Mucosa of descending colon (tissue), 3 donors: ENCODE results near the gene ATP11B. TPM values are rescaled to one million over a fixed set of nuclear protein-coding genes. Genes with fewer than 3 reads are reported as not detected.

ENCODE experiments used
- ATAC-seq: fragments of 200-7000 bp; cut with Tn5 transposase; one replicate; pipeline ENCODE4 v1.9.1; 2020; ENCODE audit warnings: mild to moderate bottlenecking, moderate library complexity
- DNase-seq, 3 donors: peaks; one replicate each; pipeline ENCODE4 v3.0.0-alpha.2; 2020
- H3K36me3 ChIP-seq: fragments of 200-600 bp; one replicate; pipeline ENCODE4 v1.8.0; 2021; ENCODE audit warnings: low read depth, mild to moderate bottlenecking
- H3K4me1 ChIP-seq: fragments of 200-600 bp; one replicate; pipeline ENCODE4 v1.8.0; 2021; ENCODE audit warnings: low read depth, mild to moderate bottlenecking
- H3K4me3 ChIP-seq: fragments of 200-600 bp; one replicate; pipeline ENCODE4 v1.8.0; 2021; ENCODE audit warnings: mild to moderate bottlenecking
- H3K9me3 ChIP-seq: fragments of 200-600 bp; one replicate; pipeline ENCODE4 v1.8.0; 2021; ENCODE audit warnings: mild to moderate bottlenecking
- CTCF ChIP-seq: fragments of 200-600 bp; IDR thresholded peaks from one replicate; pipeline ENCODE4 v1.8.0; 2022; ENCODE audit warnings: antibody characterized with exemption, mild to moderate bottlenecking
- intact Hi-C, 2 donors: fragments of 100-400 bp; cut with DNase I in 1 of 2; cut with micrococcal nuclease in 1 of 2; formaldehyde crosslinking; loops; one replicate each; pipeline versions ENCODE4 v1.11.0 to v1.11.1; 2022; cut with DNase I, micrococcal nuclease
- total RNA-seq, 3 donors: library from RNA; stranded (reverse); fragmentation: NEBNext Ultra II Directional in 2 of 3; extraction: Animal tissue kit (Norgen Biotek cat#: 25700) in 2 of 3; gene quantifications; one replicate each; pipeline versions ENCODE4 v1.2.1 to v1.2.4, GENCODE V29; 2021 to 2023
- donor health status: DM: no; HTN: no; CAD: no; lungs with moderate emphysema.
- donor health status: DM: no; HTN: no; CAD: no.
- donor health status: DM: no; HTN: yes; CAD: no.

Gene ATP11B
- total RNA-seq, 3 donors from 2014 or later: 100 to 107 (median 102) TPM

- H3K4me3 ChIP-seq: no peak overlapping the region
- H3K36me3 ChIP-seq: peaks cover 5% of the 10 kb centered on the region
- H3K4me1 ChIP-seq: no peaks in the 10 kb centered on the region
- no peak for TF ChIP-seq CTCF
- DNase-seq: no peak
- no peak for ATAC-seq
- H3K9me3 ChIP-seq: no peaks in the 10 kb centered on the region
- intact Hi-C loops: no loop called here
Observed at GRCh38 chr3:182908471-182908870, 115.2 kb downstream of the ATP11B start.

- intact Hi-C loops: no loop called here
- Histone ChIP-seq H3K4me3 (no peak overlapping the region), H3K36me3 (no peaks in the 10 kb centered on the region), H3K4me1 (no peaks in the 10 kb centered on the region), H3K9me3 (no peaks in the 10 kb centered on the region)
- ATAC-seq: no peak
- TF ChIP-seq CTCF: no peak
- no peak for DNase-seq
Observed at GRCh38 chr3:182909318-182910040, 116.2 kb downstream of the ATP11B start.

GRCh38 chr3:182910936-182911781, 117.9 kb downstream of the ATP11B start:
- TF ChIP-seq CTCF: no peak
- Histone ChIP-seq H3K36me3 (no peaks in the 10 kb centered on the region), H3K4me3 (no peak overlapping the region), H3K4me1 (no peaks in the 10 kb centered on the region), H3K9me3 (no peaks in the 10 kb centered on the region)
- no peak for DNase-seq
- ATAC-seq: no peak
- intact Hi-C loops: no loop called here

GRCh38 chr3:182911782-182912111, 118.4 kb downstream of the ATP11B start:
- ATAC-seq (no peak), DNase-seq (no peak)
- no peak for TF ChIP-seq CTCF

GRCh38 chr3:182912474-182912873, 119.2 kb downstream of the ATP11B start:
- H3K9me3 ChIP-seq: no peaks in the 10 kb centered on the region
- DNase-seq: no peak
- no peak for ATAC-seq
- intact Hi-C loops: no loop called here
- H3K4me1 ChIP-seq: no peaks in the 10 kb centered on the region
- no peak overlapping the region for H3K4me3 ChIP-seq
- H3K36me3 ChIP-seq: no peaks in the 10 kb centered on the region
- no peak for TF ChIP-seq CTCF

More at GRCh38 chr3:182911782-182912111, 118.4 kb downstream of the ATP11B start:
- Histone ChIP-seq H3K36me3 (no peaks in the 10 kb centered on the region), H3K4me1 (no peaks in the 10 kb centered on the region), H3K9me3 (no peaks in the 10 kb centered on the region), H3K4me3 (no peak overlapping the region)
- intact Hi-C loops: no loop called here
